GM19395 (cell line): Measurements from ENCODE around the gene SMURF1.

Source experiments
- ATAC-seq: cut with Tn5 transposase; IDR thresholded peaks from one replicate; pipeline ENCODE4 v1.9.1; 2021; ENCODE audit warnings: mild to moderate bottlenecking, moderate library complexity; ENCODE audit not compliant: unreplicated experiment

The SMURF1 gene

GRCh38 chr7:99008921-99009530 is 134.9 kb downstream of the SMURF1 start:
- ATAC-seq, result no peak

DNA sequence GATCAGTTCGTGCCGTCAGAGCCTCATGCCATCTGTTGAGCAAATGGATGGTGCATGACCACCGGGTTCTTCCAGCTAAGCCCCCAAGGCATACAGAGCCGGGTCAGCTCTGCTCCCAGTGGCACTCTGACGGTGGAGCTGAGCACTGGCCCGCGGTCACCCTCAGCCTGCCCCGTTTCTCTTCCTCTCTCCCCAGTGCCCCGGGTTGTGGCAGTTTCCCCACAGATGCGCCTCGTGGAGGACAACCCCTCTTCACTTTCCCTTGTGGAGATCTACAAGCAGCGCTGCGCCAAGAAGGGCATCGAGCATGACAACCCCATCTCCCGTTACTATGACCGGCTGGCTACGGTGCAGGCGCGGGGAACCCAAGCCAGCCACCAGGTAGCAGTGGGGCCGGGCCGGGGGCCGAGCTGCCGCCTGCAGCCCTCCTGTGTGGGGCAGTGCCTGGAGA is 135.7 kb downstream of the SMURF1 start:
- no peak for ATAC-seq

DNA sequence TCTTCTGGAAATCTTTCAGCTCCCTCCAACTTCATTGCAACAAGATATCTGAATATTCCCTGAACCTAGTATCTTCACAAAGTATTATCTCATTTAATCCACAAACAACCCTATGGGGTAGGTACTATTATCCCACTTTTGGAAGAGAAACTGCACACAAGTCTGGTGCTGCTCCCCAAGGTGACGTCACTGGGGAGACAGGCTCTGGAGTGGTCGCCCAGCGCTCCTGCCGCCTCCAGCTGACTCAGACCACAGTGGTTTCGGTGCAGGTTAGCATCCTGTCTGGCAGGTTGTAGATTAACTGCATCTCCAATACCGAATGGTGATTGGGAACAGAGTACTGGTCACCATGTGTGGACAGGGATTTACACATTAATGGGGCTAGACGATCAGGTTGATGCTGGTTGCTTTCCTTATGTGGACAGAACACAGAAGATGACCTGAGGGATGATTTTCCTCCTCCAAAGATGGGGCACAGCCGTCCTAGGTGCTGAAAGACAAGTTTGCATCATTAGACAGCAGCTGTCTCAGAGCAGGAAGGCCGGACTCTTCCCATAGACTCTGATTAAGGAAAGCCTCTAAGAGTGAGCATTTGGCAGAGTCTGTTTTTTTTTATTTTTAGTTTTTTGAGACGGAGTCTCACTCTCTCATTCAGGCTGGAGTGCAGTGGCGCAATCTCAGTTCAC is 137.0 kb downstream of the SMURF1 start:
- ATAC-seq, result no peak

GRCh38 chr7:99005776-99006175 is 138.1 kb downstream of the SMURF1 start:
- ATAC-seq, result no peak

GRCh38 chr7:99004781-99005500 is 139.0 kb downstream of the SMURF1 start:
- ATAC-seq, result no peak

DNA sequence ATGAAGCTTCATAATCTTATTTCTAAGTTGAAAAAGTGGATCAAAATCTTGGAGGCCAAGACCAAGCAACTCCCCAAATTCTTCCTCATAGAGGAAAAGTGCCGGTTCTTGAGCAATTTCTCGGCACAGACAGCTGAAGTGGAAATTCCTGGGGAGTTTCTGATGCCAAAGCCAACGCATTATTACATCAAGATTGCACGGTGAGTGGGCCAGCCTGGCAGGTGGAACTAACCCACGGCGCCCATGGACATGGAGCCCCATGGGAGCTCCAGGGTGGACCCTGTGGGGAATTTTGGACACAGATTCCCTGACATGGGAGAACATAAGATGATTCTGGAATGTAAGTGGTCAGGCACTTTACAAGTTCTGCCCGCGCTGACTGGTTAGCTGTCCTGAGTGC is 139.7 kb downstream of the SMURF1 start:
- ATAC-seq, result no peak

DNA sequence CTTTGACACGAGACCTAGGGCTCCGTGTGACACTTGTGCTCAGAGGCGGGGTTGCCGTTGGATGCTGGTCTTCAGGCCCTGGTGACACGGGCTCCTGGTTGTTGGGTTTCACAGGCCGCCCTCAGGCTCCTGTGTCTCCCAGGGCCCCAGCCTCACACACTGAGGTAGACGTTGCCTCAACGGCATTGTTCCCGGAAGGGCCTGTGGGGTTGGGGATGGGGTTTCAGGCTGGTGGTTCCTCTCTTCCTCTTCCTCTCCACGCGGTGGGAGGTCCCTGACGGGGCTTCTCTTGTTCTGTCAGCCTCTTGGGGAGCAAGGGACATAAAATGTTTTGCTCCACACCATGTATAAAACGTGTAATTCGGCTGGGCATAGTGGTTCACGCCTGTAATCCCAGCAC is 140.5 kb downstream of the SMURF1 start:
- ATAC-seq, result no peak

DNA sequence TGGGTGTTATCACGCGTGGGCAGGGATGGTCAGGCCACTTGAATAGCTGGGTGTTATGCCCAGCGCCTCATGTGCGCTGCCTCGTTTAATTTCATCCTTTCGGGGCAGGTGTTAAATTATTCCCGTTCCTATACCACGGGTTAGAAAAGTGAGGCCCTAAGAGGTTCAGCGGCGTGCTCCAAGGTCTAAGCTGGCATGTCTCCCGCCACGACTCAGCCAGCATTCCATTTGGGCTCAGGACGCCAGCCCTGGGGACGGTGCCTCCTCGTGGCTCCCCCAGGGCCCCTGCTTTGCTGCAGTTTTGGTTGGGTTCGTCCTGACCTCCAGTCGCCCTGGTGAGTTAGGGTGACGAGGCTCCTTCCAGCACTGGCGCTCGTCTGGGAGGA is 141.1 kb downstream of the SMURF1 start:
- ATAC-seq, result no peak

DNA sequence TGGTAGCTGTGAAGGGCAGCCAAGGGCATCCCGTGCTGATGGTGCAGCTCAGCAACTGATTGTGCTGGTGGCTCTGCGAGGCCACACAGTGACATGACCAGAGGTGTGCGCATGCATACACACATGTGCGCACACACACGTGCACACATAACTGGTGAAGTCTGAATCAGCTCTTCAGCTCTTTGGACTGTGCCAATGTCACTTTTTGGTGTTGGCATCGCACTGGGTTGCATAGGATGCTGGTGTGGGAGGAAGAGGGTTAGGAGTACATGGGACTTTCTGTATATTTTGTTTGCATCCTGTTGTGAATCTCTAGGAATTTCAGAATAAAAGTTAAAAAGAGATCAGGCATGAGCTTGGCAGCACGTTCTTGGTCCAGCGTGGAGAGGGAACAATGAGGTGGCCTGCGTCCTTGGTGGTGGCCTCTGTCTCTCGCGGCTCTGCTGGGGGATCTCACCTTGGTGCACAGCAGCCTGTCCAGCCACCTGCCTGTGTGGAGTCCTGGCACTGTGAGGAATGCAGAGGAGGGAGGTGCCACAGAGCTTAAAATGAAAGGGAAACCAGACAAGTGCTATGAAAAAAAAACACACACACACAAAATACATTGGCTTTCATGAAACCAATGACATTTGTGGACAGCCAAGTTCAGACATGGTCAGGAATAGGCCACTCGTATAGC is 141.6 kb downstream of the SMURF1 start:
- no peak for ATAC-seq

DNA sequence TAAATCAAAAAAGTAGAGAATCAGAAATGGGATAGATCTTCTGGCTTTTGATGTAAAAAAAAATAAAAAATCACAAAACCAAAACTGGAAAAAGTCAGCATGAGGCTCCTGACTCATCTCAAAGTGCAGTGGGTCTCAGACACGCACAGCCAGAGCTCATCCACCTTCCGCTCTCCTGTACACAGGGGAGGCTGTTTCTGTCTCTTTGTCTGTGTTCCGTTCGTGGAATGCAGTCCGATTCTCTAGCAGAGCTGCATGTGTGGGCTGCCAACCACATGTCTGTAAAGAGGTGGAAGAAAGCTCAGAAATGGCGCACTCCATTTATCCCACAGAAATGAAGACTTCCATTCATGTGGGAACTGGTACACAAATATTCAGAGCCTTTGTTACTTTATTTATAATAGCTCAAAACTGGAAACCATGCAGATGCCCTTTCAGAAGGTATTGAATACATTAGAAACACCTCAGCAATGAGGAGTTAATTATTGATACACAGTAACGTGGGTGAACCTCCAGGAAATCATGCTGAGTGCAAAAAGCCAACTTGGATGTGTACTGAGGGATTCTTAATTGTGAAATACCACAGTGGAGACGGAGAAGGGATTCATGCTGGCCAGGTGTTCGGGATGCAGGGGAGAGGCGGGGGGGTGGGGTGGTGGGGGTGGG is 142.3 kb downstream of the SMURF1 start:
- no peak for ATAC-seq

DNA sequence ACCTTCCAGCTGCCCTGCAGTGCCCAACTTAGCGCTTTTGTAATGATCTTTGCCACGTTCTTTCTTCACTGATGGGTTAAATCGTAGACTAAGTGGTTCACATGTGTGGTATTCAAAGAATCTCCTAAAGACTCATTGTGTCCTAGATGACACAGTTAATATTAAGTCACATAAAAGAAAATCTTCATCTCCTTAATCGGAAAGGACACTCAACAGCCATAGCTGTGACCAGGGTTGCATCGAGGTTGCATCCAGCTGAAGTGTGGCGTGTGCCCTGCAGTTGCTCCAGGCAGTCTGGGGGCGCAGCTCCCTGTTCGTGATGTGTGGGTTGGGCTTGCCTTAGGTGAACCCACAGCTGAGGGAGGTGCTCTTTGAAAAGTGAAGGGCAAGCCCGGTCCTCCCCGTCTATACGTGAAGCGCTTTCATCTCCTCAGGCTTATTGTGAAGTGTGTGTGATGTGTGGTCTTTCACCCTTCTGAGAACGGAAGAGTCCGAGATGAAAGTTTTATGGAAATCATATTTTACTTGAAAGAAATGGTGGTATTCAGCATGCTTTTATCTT is 142.9 kb downstream of the SMURF1 start:
- ATAC-seq, result no peak

GRCh38 chr7:99000196-99000903 is 143.6 kb downstream of the SMURF1 start:
- no peak for ATAC-seq

- ATAC-seq, result no peak
Measured at GRCh38 chr7:98998821-98999725, 144.8 kb downstream of the SMURF1 start.

DNA sequence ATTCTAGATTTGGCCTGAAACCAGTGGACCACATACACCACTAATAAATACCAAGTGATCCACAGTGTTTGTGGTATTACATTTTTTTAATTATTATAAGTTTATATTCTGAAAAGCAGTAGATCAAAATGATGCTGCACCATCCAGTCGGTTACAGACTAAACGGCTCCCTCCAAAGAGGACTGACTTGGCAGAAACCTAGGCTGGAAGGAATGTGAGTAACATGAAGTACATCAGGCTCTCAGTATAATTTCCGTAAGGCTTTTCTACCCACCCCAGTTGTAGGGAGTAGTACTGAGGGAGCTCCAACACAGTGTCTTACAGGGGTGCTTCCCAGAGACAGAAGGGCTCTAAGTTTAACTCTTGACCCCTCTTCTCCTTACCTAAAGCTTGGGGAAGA is 146.1 kb downstream of the SMURF1 start:
- no peak for ATAC-seq

- no peak for ATAC-seq
Measured at GRCh38 chr7:98996150-98996552, 147.8 kb downstream of the SMURF1 start.

GRCh38 chr7:98995523-98996149 is 148.3 kb downstream of the SMURF1 start:
- ATAC-seq, result no peak

DNA sequence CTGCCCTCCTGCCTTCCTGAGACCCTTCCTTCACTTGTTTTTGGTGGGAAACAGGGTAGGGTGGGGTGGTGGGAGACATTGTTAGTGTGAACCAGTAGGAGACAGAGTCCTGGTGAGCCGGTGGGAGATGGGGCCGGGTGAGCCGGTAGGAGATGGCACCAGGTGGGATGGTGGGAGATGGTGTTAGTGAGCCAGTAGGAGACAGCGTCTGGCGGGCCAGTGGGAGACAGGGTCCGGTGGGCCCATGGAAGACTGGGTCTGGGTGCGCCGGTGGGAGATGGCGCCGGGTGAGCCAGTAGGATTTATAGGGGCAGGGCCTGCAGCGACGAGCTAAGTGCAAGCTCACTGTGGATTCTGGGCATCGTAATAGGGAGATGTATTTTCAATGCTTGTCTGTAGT is 148.8 kb downstream of the SMURF1 start:
- no peak for ATAC-seq

GRCh38 chr7:98994046-98994944 is 149.6 kb downstream of the SMURF1 start:
- ATAC-seq, result no peak
